ENCODE measurements around the gene TNFRSF17.

The TNFRSF17 gene

DNA sequence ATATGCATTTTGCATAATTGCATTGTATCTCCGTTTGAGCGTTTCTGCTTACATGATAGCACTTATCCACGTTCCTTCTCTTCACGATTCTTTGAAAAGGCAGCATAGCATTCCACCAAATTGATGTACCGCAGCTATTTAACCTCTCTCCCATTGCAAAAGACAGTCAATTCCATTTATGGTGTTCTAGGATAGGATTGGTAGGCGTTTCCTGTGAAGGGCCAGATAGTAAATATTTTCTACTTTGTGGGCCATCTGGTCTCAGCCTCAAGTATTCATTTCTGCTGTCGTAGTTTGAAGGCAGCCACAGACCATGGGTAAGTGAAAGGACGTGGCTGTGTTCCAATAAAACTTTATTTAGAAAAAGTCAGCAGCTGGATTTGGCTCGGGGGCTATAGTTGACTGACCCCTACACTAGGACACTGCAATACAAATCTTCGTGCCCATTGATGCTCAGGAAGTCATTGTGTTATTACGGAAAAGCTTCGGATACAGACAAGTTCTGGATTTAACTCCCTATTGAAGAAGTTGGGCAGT lies 21.6 kb downstream of the TNFRSF17 start:
- TF ChIP-seq CTCF (IDR thresholded peaks at IDR 0.05; ENCODE audit: low read depth, low read length, missing control alignments) = no peak
- no peak for DNase-seq (ENCODE audit: extremely low read depth, low read depth)
- no peak overlapping the region for H3K4me3 ChIP-seq (replicated peaks; ENCODE audit: low read depth, low read length)

- DNase-seq (ENCODE audit: extremely low read depth, low read depth) = no peak
- no peak overlapping the region for H3K4me3 ChIP-seq (replicated peaks; ENCODE audit: low read depth, low read length)
- no peak for TF ChIP-seq CTCF (IDR thresholded peaks at IDR 0.05; ENCODE audit: low read depth, low read length, missing control alignments)
Observed at GRCh38 chr16:11988258-11988978, 23.4 kb downstream of the TNFRSF17 start.

- H3K4me3 ChIP-seq (replicated peaks; ENCODE audit: low read depth, low read length) = no peak overlapping the region
- DNase-seq (ENCODE audit: extremely low read depth, low read depth) = no peak
- TF ChIP-seq CTCF (IDR thresholded peaks at IDR 0.05; ENCODE audit: low read depth, low read length, missing control alignments) = no peak
Observed at GRCh38 chr16:11990702-11991390, 25.8 kb downstream of the TNFRSF17 start.

- no peak for TF ChIP-seq CTCF (IDR thresholded peaks at IDR 0.05; ENCODE audit: low read depth, low read length, missing control alignments)
- DNase-seq (ENCODE audit: extremely low read depth, low read depth) = no peak
Observed at GRCh38 chr16:11992008-11992584, 27.1 kb downstream of the TNFRSF17 start.

DNA sequence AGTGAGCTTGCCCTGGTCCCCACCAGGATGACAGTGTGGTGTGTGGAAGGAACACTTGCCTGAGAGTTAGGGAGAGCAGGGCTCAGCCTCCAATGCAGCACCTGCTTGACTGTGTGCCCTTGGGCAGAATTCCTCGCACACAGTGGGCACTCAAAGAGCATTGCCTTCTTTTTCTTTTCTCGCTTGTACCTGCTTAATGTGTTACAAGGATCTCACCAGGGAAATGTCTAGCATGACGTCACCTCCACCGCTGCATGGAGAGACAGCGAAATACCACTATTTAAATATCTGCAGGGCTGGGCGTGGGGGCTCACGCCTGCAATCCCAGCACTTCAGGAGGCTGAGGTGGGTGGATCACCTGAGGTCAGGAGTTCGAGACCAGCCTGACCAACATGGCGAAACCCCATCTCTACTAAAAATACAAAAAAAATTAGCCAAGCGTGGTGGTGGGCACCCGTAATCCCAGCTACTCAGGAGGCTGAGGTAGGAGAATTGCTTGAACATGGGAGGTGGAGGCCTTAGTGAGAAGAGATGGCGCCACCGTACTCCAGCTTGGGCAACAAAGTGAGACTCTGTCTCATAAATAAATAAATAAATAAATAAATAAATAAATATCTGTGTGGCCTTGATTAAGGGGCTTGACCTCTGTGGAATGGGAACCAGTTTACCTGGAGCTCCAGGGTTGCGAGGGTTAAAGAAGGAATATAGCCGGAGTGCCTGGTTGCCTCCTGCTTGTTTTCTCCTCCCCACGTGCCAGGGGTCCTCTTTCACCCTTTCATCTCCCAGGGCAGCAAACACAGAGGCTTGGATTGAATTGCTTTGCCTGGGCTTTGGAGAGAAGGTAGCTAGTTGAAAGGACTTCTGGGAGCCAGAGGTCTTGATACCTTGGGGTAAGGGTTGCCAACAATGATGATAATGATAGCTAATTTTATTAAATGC lies 27.8 kb downstream of the TNFRSF17 start:
- no peak for TF ChIP-seq CTCF (IDR thresholded peaks at IDR 0.05; ENCODE audit: low read depth, low read length, missing control alignments)
- H3K4me3 ChIP-seq (replicated peaks; ENCODE audit: low read depth, low read length) = no peak overlapping the region
- DNase-seq (ENCODE audit: extremely low read depth, low read depth) = no peak

More at GRCh38 chr16:11992008-11992584, 27.1 kb downstream of the TNFRSF17 start:
- no peak overlapping the region for H3K4me3 ChIP-seq (replicated peaks; ENCODE audit: low read depth, low read length)

Data from HFF-Myc (cell line).